HG03139 (cell line): ENCODE measurements around the gene ABHD10.
A peak's percentile ranks its signal among the peaks of the same experiment; 100 is the strongest.

Source experiments
- ATAC-seq: cut with Tn5 transposase; IDR thresholded peaks from one replicate; pipeline ENCODE4 v1.9.1; 2021; ENCODE audit not compliant: unreplicated experiment

ABHD10 gene

DNA sequence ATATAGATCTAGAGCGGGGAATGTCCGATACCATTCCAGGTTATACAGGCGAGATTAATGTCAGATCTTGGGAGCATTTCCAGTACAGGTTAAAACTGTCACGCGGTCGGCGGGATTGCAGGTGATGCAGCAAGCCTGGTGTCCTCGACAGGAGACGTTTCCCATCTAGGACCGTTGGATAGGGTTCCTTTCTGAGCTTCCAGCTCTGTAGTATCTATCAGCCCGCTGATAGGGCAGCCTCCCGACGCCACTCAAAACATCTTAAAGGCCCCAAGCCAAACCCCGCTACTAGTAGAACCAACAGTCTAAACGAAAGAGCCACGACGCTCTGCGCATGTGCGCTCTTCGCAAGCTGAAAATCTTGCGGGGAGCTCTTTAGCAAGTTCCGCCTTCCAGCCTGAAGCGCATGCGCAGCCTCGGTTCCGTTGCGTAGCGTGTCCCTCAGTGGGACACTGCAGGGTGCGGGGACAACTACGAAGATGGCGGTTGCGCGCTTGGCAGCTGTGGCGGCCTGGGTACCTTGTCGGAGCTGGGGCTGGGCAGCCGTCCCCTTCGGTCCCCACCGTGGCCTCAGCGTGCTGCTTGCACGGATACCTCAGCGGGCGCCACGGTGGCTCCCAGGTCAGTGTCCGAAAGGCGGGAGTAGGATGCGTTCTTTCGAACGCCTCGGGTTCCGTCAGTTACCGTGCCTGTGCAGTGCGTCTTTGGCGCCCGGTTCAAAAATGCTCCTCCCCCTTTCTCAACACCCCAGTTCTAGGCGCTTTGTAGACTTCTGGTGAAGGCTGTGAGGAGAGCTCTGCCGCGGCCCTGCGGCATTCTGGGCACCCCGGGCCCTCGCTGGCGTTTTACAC, at the start of gene ABHD10:
TSS of gene ABHD10 (plus strand) at position 444 of the 851 bp plus-strand sequence. CDS start at position 480, 36 bp downstream.
- peak; percentile 92 for ATAC-seq

DNA sequence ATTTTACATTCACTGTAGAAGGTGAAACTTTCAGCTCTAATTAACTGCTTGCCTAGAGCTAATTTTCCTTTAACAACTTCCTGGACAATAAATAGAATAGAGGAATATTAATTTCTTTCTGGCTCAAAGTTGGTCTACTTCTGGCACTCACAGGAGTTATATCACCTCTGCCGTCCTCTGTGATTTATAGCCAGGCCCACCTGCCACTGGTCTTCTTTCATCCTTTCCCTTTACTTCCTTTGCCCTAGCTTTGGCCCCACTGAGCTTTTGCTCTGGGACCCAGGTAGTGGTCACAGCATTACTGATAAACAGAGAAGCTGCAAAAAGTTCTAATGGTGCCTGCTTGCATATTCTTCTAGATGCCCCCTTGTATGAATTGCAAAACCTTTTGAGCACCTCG, 49.3 kb upstream of the ABHD10 start:
- no peak for ATAC-seq

DNA sequence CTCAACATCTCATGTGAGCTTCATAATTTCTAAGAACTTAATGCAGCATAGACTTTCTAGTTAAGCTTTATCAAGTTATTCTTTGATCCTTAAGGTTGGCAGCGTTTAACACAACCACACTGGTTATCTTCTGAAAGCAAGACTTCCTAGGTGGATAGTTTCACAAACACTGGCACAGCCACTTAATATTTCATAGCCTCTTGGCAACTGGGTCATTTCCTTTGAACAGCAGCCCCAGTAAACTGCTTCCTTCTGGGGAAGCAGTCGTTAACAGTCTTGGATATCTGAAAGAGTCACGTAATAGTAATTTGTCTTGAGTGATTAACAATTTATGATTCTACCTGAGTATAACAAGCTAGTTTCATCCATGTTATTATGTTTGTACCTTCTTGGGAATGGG, 45.9 kb upstream of the ABHD10 start:
- ATAC-seq, result no peak

DNA sequence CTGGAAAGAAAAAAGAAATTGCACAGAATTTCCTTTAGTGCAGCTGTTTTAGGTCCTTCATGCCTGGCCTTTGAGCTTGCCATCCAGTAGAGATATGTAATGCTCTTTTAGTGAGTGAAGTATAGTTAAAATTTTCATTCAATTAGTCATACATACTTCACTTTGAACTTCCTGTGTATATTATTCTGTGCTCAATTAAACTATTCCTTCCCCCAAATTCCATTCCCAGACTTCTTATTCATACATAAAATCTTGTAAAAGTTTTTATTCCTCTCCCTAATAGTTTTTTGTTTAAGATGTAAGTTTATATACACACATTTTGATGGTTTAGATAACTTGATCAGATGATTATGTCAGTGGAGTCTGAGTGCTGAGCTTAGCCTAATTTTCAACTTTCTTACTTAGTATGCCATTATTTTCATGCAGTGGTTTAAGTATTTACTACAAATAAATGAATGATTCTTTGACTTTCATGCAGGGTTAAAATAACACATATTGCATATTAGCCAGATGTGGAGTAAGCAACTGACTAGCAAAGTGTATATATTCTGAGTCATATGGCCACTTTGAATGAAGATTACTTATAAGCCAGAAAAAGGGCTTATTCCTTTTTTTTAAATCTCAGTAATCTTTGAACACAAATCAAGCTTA, 42.5 kb upstream of the ABHD10 start:
- ATAC-seq, result no peak

DNA sequence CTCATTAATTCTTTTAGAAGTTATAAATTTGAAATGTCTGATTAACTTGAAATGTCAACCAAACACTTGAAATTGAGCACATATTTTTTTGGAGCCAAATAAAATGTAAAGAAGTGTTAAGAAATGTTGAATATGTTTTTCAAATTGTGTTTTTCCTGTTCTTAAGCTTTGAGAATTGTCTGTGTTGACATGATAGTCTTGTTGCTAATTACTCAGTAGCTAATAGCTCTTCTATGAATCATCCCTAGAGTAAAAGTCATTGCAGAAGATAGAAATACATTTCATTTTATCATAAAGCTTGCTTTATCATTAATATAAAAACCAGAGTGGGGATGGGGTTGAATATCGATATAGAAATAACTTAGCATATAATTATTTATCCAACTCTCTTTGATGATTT, 41.9 kb upstream of the ABHD10 start:
- ATAC-seq, result no peak

DNA sequence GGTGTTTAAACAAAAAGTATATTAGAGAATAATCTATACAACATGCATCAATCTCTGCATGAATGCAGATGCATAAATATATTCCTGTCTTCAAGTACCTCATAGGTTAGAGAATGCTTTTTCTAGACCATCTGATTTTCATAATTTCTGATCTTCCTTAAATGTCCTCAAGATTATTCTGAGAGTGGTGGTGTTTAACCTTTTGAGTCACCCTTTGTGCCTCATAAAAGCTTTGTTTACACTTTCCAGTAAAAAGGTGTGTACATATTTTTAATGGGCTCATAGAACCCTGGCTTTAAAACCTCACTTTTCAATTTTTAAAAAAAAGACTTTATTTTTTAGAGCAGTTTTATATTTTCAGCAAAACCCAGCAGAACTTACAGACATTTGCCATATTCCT, 41.0 kb upstream of the ABHD10 start:
- no peak for ATAC-seq

DNA sequence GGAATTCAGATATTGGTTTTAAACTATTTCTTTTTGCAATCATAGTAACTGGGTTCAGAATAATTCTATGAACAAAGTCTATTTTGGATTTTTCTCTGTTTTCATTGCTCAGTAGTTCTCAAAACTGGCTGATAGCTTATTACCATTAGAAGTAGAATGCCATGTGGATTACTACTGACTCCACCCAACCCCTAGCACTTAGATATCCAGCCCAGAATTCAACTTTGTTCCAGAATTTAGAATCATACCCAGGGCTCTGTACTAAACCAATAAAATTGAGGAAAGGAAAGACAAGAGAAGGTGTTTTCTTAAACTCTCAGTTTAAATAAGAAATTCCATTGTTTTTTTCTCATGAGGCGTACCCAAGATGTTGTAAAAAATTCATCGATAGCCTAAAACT, 39.0 kb upstream of the ABHD10 start:
- ATAC-seq, result no peak

DNA sequence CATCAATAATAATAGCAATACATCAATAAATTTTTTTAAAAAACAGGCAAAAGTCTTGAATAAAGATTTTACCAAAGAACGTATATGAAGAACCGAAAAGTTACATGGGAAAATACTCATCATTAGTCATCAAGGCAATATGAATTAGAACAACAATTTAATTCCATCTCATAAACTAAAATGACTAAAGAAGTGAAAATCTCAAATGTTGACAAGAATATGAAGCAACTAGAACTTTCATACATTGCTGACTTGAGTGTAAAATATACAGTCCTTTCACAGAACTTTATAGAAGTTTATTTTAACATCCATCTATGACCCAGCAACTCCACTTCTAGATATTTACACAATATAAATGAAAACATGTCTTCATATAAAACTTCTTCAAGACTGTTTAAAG, 35.3 kb upstream of the ABHD10 start:
- no peak for ATAC-seq

DNA sequence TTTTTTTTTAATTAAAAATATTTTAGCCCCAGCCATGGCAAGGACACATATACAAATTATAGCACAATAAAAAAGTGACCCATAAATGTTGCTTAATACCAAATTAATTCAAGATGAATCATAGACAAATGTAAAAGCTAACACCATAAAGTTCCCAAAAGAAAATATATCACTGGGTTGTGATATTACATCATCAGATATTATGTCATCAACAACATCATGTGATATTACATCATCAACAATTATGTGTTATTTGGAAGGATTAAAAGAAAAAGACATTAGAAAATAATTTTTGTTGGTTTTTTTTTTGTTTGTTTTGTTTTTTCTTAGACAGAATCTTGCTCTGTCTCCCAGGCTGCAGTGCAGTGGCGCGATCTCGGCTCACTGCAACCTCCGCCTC, 34.5 kb upstream of the ABHD10 start:
- no peak for ATAC-seq

DNA sequence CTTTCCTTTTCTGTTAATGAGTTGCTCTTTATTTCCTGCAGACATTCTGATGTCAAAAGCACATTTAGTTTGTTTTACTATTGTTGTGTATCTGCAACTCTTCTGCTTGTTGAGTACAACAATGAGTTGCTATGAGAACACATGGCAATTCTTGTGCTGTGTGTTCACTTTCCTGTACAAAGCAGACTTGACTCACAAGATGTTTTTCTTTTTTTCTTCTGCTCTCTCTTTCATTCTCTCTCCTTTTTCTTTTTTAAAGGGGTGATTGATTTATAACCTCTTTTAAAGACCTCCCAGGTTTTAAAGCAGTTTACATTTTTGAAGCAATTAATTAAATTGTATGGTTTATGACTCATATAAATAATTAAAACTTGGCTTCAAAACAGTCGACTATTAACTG, 31.6 kb upstream of the ABHD10 start:
- ATAC-seq, result no peak

DNA sequence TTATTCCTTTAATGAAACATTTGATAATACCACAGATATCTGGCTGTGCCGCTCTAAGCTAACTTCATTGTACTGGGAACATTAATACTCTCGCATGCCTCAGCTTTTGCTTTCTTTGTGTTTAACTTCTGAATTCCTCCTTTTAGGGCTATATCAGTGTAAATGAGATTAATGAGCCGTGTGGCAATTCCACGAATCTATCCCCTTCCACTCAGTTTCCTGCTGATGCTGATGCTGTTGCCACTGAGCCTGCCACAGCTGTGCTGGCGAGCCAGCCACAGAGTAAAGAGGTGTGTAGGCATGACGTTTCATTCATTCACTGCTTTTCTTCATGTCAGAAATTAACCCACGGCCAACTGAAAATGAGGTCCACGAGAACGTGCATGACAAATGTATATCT, 30.0 kb upstream of the ABHD10 start:
- no peak for ATAC-seq

DNA sequence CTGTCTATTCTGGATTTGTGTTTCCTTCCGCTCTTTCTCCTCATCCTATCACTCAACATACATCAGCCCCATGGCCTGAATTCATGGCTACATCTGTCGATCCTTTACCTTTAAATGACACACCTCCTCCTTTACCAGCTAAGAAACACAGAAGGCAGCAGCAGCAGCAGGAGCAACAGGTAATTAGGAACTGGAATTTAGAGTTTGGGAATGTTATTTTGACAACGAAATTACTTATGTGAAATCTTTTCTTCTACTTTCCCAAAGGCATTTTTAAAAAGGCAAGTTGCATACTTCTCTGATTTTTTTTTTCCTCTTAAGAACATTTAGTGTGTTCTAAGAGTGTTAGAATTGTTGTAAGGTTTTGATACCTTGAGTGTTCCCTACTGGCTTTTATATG, 29.1 kb upstream of the ABHD10 start:
- no peak for ATAC-seq

DNA sequence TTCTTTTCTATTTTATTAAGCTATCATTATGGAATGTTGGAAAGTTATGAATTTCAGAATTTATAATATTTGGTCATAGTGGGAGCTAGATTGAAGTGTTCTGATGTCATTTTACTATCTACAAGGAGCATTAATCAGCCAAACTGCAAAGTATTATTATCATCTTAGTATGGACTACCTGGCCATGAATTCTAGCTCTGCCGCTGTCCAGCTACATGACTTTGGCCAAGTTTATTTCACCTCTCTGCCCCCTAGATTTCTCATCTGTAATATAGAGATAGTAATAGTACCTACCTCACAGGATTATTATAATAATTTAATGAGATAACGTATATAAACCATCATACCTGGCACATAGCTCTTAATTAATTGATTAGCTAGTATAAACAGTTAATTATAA, 27.8 kb upstream of the ABHD10 start:
- ATAC-seq, result no peak

DNA sequence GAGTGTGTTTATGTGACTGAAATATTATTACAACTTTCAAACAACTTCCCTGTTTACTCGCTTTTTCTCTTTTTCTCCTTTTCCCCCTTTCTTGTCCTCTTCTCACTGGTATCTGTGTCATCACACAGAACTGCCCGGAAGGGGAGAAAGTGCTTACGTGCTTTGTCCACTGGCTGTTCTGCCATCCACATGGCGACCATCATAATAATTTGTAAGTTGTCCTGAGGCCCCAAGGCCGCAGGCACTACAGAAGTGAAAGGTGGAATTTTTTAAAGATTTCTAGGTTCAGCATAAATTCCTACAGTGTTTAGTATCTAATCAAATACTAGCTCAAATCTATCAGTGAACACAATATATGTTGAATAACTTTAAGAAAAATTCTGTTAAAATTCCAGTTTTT, 26.7 kb upstream of the ABHD10 start:
- ATAC-seq, result no peak

DNA sequence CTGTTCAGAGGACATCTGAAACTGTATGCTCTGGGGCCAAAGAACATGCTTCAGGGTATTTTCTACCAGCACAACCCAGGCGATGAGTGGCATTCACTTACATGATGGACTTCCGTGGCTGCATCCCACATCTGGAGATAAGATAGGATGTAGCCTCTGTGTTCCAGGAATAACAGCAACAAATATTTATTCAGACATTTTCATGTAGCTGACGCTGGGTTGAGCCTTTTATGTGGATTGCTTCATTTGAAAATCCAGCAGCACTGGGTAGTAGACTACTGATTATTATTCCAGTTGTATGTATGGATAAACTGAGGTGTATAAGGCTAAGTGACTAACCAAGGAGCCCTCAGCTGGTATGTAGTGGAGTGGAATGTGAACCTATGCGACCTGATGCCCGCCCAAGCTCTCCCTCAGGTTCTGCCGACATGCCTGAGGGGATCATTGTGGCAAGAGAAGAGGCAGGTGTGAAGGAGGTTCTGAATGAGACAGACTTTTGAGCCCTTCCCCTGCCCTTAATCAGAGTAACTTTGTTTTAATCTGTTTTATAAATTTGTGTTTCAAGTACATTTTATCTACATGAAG, 25.9 kb upstream of the ABHD10 start:
- ATAC-seq, result no peak

DNA sequence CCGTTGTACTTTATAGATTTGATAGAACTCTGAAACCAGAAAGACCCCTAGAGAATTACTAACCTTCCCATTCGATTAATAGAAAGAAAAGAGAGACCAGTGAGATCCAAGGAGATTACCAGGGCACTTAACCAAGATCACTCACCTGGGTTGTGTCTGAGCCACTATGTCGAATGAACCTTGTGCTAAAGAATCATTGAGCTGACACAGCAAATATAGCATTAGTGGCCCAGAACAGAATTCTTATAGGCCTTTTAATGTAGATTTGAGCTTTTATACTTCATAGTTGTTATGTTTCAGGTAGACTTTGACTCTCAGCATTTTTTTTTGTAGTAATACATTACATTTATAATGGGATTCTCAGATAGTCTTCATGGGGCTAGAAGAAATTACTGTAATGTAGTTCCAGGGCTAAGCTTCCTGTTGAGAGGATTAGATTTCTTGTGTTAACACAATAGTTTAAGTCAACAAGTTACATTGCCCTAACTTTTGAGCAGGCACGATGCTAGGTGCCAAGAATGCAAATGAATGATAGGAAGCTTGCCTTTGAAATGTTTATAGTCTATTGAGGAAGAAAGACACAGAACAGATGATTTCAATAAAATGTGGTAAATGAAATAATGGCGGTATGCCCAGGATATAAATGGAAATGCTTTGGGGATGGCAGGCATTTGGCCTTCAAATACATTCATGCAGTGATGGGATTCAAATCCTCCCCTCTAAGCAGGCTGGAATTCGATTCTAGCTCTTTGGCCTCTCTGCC, 24.4 kb upstream of the ABHD10 start:
- no peak for ATAC-seq

DNA sequence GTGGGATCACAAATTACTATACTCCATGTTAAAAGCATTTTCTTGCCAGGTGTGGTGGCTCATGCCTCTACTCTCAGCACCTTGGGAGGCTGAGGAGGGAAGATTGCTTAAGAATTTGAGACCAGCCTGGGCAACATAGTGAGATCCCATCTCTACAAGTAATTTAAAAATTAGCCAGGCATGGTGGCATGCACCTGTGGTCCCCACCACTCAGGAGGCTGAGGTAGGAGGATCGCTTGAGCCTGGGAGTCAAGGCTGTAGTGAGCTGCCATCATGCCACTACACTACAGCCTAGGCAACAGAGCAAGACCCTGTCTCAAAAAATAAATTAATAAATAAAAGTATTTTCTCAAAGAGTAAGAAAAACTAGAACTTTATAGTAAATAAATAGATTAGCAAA, 22.9 kb upstream of the ABHD10 start:
- no peak for ATAC-seq

DNA sequence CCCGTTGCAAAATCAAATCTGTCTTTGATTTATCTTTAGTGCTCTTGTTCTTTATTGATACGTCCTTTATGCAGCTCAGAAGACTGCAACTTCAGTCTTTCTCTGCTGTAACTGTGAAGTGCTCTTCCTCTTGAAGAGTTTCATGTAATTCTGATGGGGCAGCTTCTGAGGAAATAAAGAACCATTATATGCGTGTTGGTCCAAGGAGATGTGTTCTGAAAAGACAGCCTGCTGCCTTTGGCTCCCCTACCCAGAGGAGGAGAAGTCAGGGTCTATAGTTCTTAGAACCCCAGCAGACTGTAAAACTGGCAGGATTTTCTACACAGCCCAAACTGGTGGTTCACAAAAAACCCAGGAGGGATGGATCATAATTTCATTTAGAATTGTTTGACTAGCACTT, 22.4 kb upstream of the ABHD10 start:
- no peak for ATAC-seq

DNA sequence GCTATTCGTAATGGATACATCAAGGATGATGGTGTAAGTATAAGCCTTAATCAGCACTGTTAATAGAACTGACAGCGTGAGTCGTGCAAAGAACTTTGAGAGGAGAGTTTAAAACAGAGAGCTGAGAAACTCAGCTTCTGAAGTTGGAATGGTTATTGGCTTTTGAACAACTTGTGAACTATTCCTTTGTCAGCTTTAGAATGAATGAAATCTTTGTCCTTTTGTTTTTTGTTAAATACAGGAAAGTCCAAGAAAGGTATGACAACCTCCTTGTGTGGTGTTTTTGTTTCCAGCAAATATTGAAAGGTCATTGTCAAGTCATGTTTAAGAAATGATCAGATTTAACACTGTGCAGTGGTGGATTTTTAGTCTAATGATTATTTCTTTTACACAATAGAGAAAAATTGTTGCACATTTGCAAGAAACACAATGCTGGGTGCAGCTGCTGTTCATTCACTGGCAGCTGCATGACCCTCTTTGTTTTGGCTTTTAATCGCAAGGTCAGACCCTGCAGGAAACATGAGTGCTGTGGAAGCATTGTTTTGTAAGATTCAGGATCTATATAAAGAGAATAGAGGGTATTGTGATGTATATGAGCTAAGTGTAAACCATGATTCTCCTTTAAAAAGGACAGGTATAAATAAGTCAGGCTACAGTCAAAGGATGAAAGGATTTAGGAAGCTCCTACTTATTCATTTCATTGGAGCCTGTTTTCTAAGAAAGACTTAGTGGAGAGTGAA, 21.7 kb upstream of the ABHD10 start:
- ATAC-seq, result no peak

DNA sequence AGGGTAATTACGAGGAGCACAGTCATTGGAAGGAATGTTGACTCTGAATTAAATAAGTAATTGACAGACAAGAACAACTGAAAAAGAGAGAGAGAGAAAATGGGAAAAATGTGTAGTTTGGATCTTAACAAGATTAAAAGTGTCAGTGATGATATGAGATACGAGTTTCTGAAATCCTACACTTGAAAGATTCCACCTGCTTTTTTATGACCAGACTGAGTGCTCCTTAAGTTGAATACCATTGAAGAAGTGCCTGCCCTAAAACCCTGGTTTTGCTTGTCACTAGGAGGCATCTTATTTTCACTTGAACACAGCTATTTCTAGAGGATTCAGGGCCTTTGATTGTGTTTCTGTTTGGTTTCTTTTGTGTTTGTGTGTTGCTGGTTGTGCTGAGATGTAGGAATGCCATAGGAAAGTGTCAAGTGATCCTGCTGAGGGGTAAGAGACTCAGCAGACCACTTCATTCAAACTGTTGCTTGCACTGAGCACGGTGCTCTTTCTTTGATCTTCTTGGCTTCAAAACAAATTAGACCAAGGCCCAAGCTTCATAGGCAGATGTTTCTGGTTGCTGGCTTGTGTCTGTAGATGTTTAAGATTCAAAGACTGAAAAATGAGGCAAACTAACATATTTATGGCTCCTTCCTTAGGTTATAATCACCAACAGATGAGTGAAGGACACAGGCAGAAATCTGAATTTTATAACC, 17.2 kb upstream of the ABHD10 start:
- ATAC-seq, result no peak
